Loucy (cell line): ENCODE measurements around the gene BUD23.

Experiments used
- H2AFZ ChIP-seq: fragments of 200-600 bp; sonication (generic); 2 replicates; pipeline ENCODE4 v1.6.0; 2016; ENCODE audit warnings: antibody characterized with exemption, mild to moderate bottlenecking, low read length, moderate library complexity
- H3F3A ChIP-seq: fragments of 200-600 bp; 2 replicates; pipeline ENCODE4 v1.6.0; 2016; ENCODE audit warnings: antibody characterized with exemption, low read depth, mild to moderate bottlenecking
- H3K27me3 ChIP-seq: fragments of 200-600 bp; sonication (generic); 2 replicates; pipeline ENCODE4 v1.6.1; 2014; ENCODE audit warnings: low read length, mild to moderate bottlenecking; ENCODE audit not compliant: insufficient read depth, poor library complexity, severe bottlenecking
- H3K36me3 ChIP-seq: fragments of 200-600 bp; sonication (generic); 2 replicates; pipeline ENCODE4 v1.6.1; 2016; ENCODE audit warnings: low read length; ENCODE audit not compliant: insufficient read depth
- H3K4me1 ChIP-seq: fragments of 200-600 bp; sonication (generic); 2 replicates; pipeline ENCODE4 v1.5.1; 2014; ENCODE audit warnings: low read length, mild to moderate bottlenecking; ENCODE audit not compliant: insufficient read depth, poor library complexity, severe bottlenecking
- H3K4me2 ChIP-seq: fragments of 200-600 bp; sonication (generic); 2 replicates; pipeline ENCODE4 v1.6.0; 2014; ENCODE audit warnings: antibody characterized with exemption, low read length, low read depth, mild to moderate bottlenecking; ENCODE audit not compliant: poor library complexity, severe bottlenecking
- H3K4me3 ChIP-seq: fragments of 200-600 bp; sonication (generic); 2 replicates; pipeline ENCODE4 v1.5.1; 2014; ENCODE audit warnings: low read length, mild to moderate bottlenecking, mixed read lengths; ENCODE audit not compliant: poor library complexity, severe bottlenecking
- H3K79me2 ChIP-seq: fragments of 200-600 bp; sonication (generic); 2 replicates; pipeline ENCODE4 v1.6.1; 2014; ENCODE audit warnings: low read length; ENCODE audit not compliant: insufficient read depth
- H3K9ac ChIP-seq: fragments of 200-600 bp; sonication (generic); 2 replicates; pipeline ENCODE4 v1.6.0; 2014; ENCODE audit warnings: mild to moderate bottlenecking, low read depth, low read length, moderate library complexity; ENCODE audit not compliant: poor library complexity, severe bottlenecking
- H3K9me2 ChIP-seq: fragments of 200-600 bp; sonication (generic); replicated peaks from 2 replicates; pipeline ENCODE4 v1.6.1; 2016; ENCODE audit warnings: low read depth, low read length, mixed read lengths
- H3K9me3 ChIP-seq: fragments of 200-600 bp; sonication (generic); 2 replicates; pipeline ENCODE4 v1.6.1; 2014; ENCODE audit warnings: mild to moderate bottlenecking, antibody characterized with exemption, low read length, low read depth; ENCODE audit not compliant: insufficient read depth
- H4K20me1 ChIP-seq: fragments of 200-600 bp; sonication (generic); 2 replicates; pipeline ENCODE4 v1.6.0; 2014; ENCODE audit warnings: antibody characterized with exemption, low read length, mild to moderate bottlenecking; ENCODE audit not compliant: insufficient read depth, poor library complexity, severe bottlenecking
- CTCF ChIP-seq: fragments of 200-600 bp; sonication (generic); conservative IDR thresholded peaks from 2 replicates; pipeline ENCODE4 v1.5.1; 2014; ENCODE audit warnings: mild to moderate bottlenecking, antibody characterized with exemption, low read length
- EZH2phosphoT487 ChIP-seq: fragments of 200-600 bp; IDR thresholded peaks from 2 replicates; pipeline ENCODE4 v1.6.1; 2018; ENCODE audit warnings: antibody characterized with exemption, mild to moderate bottlenecking, moderate library complexity, borderline replicate concordance

Gene BUD23

GRCh38 chr7:73717991-73718405 is 34.6 kb downstream of the BUD23 start:
- H3F3A ChIP-seq = 0 out of 2 replicates have a peak, but pooled peaks cover 3% of the 10 kb centered on the region
- H3K27me3 ChIP-seq = peaks cover 58% of the 10 kb centered on the region

GRCh38 chr7:73718438-73718881 is 35.1 kb downstream of the BUD23 start:
- peak overlapping the region; percentile 95 for H3K4me2 ChIP-seq
- H4K20me1 ChIP-seq = peaks cover 40% of the 10 kb centered on the region
- 0 out of 2 replicates have a peak, but pooled peaks cover 3% of the 10 kb centered on the region for H3F3A ChIP-seq
- H2AFZ ChIP-seq = no peak overlapping the region
- peak overlapping the region; percentile 77 for H3K4me3 ChIP-seq
- TF ChIP-seq CTCF (no peak), EZH2phosphoT487 (no peak)
- H3K9me3 ChIP-seq = no peaks in the 10 kb centered on the region
- H3K79me2 ChIP-seq = no peaks in the 10 kb centered on the region
- peaks cover 53% of the 10 kb centered on the region for H3K27me3 ChIP-seq
- H3K36me3 ChIP-seq = no peaks in the 10 kb centered on the region
- peaks cover 39% of the 10 kb centered on the region for H3K4me1 ChIP-seq
- H3K9me2 ChIP-seq = no peaks in the 10 kb centered on the region
- no peak overlapping the region for H3K9ac ChIP-seq

More at GRCh38 chr7:73717991-73718405, 34.6 kb downstream of the BUD23 start:
- no peak for TF ChIP-seq CTCF
- TF ChIP-seq EZH2phosphoT487 = peak; percentile 95
- Histone ChIP-seq H4K20me1 (peaks cover 40% of the 10 kb centered on the region), H3K4me3 (peak overlapping the region; percentile 77), H3K9me3 (no peaks in the 10 kb centered on the region), H3K79me2 (no peaks in the 10 kb centered on the region), H2AFZ (no peak overlapping the region), H3K4me2 (peak overlapping the region; percentile 95), H3K4me1 (peaks cover 39% of the 10 kb centered on the region), H3K9ac (no peak overlapping the region), H3K36me3 (no peaks in the 10 kb centered on the region), H3K9me2 (no peaks in the 10 kb centered on the region)

- Histone ChIP-seq H3K9me3 (no peaks in the 10 kb centered on the region), H3F3A (0 out of 2 replicates have a peak, but pooled peaks cover 3% of the 10 kb centered on the region), H3K27me3 (peaks cover 46% of the 10 kb centered on the region), H2AFZ (no peak within 1 kb of the TSS; the same call in 1 of the 2 replicates), H3K4me3 (peak within 1 kb of the TSS; percentile 77), H3K9me2 (no peaks in the 10 kb centered on the region), H3K36me3 (no peaks in the 10 kb centered on the region), H3K9ac (no peak within 1 kb of the TSS), H4K20me1 (peaks cover 40% of the 10 kb centered on the region), H3K79me2 (no peaks in the 10 kb centered on the region), H3K4me2 (peak within 1 kb of the TSS; percentile 95), H3K4me1 (peaks cover 39% of the 10 kb centered on the region)
- no peak for TF ChIP-seq EZH2phosphoT487
- no peak for TF ChIP-seq CTCF
Observed at GRCh38 chr7:73718905-73719805, 35.8 kb downstream of the BUD23 start, which contains the start of gene STX1A. STX1A (minus strand) TSS chr7:73719669; CDS start chr7:73719631, 38 bp downstream.
